Fibroblast of lung (primary cell): ENCODE measurements around the gene HMBS. TPM values are rescaled to one million over a fixed set of nuclear protein-coding genes. Genes with fewer than 3 reads are reported as not detected.

Experiments
- polyA plus RNA-seq, 2 donors: library from polyadenylated mRNA; depleted of rRNA in 1 of 2; stranded (reverse) in 1 of 2; unstranded in 1 of 2; fragments of >200 nt; gene quantifications; 2 replicates each; pipeline ENCODE4 v1.2.1, GENCODE V29; 2011 to 2012; ENCODE audit warnings: missing spikeins in 1 of 2
- total RNA-seq: library from RNA; depleted of rRNA; stranded (reverse); fragments of >200 nt; gene quantifications from 2 replicates; pipeline ENCODE4 v1.2.1, GENCODE V29; 2014

Gene HMBS
- total and polyA plus RNA-seq, 2 donors (not counting 1 experiment from before 2014, with no cell fraction given): 9.4 to 23.8 TPM

Other genes starting within 250 kb of the HMBS start
- not detected in 2 replicates for gene CXCR5, start 201.0 kb upstream of the HMBS start, total RNA-seq
- gene CXCR5, start 201.0 kb upstream of the HMBS start, polyA plus RNA-seq: not detected in 2 replicates
- gene BCL9L, start 159.0 kb upstream of the HMBS start, total RNA-seq: 11.0 and 23.1 TPM in 2 replicates
- 7.0 and 11.5 TPM in 2 replicates for gene BCL9L, start 159.0 kb upstream of the HMBS start, polyA plus RNA-seq
- not detected in 2 replicates for gene UPK2, start 128.6 kb upstream of the HMBS start, total RNA-seq
- not detected in 2 replicates for gene UPK2, start 128.6 kb upstream of the HMBS start, polyA plus RNA-seq
- not detected in 2 replicates for gene FOXR1, start 113.1 kb upstream of the HMBS start, total RNA-seq
- not detected in 2 replicates for gene FOXR1, start 113.1 kb upstream of the HMBS start, polyA plus RNA-seq
- 15.2 and 21.5 TPM in 2 replicates for gene CENATAC, start 86.7 kb upstream of the HMBS start, total RNA-seq
- gene CENATAC, start 86.7 kb upstream of the HMBS start, polyA plus RNA-seq: 10.1 and 11.0 TPM in 2 replicates
- gene RPS25, start 66.5 kb upstream of the HMBS start, total RNA-seq: 525 and 1,335 TPM in 2 replicates
- gene RPS25, start 66.5 kb upstream of the HMBS start, polyA plus RNA-seq: 2,775 and 2,854 TPM in 2 replicates
- 60.6 and 74.7 TPM in 2 replicates for gene TRAPPC4, start 66.1 kb upstream of the HMBS start, total RNA-seq
- gene TRAPPC4, start 66.1 kb upstream of the HMBS start, polyA plus RNA-seq: 109 and 207 TPM in 2 replicates
- 10.0 and 10.1 TPM in 2 replicates for gene SLC37A4, start 54.0 kb upstream of the HMBS start, total RNA-seq
- 12.6 and 14.4 TPM in 2 replicates for gene SLC37A4, start 54.0 kb upstream of the HMBS start, polyA plus RNA-seq
- 73.7 and 77.3 TPM in 2 replicates for gene HYOU1, start 27.7 kb upstream of the HMBS start, total RNA-seq
- 85.6 and 116 TPM in 2 replicates for gene HYOU1, start 27.7 kb upstream of the HMBS start, polyA plus RNA-seq
- gene VPS11, start 17.1 kb upstream of the HMBS start, total RNA-seq: 26.7 and 34.3 TPM in 2 replicates
- gene VPS11, start 17.1 kb upstream of the HMBS start, polyA plus RNA-seq: 9.1 and 13.7 TPM in 2 replicates
- gene DPAGT1, start 17.0 kb downstream of the HMBS start, total RNA-seq: 14.5 and 14.6 TPM in 2 replicates
- 44.9 and 53.0 TPM in 2 replicates for gene DPAGT1, start 17.0 kb downstream of the HMBS start, polyA plus RNA-seq
- 1.8 and 3.0 TPM in 2 replicates for gene C2CD2L, start 22.5 kb downstream of the HMBS start, total RNA-seq
- 3.0 and 4.2 TPM in 2 replicates for gene C2CD2L, start 22.5 kb downstream of the HMBS start, polyA plus RNA-seq
- gene HINFP, start 36.7 kb downstream of the HMBS start, total RNA-seq: 13.5 and 14.4 TPM in 2 replicates
- 12.4 and 13.1 TPM in 2 replicates for gene HINFP, start 36.7 kb downstream of the HMBS start, polyA plus RNA-seq
- under 0.01 and 0.17 TPM in 2 replicates for gene ABCG4, start 64.2 kb downstream of the HMBS start, total RNA-seq
- 0.05 and 0.12 TPM in 2 replicates for gene ABCG4, start 64.2 kb downstream of the HMBS start, polyA plus RNA-seq
- gene NLRX1, start 83.8 kb downstream of the HMBS start, total RNA-seq: 12.8 and 21.3 TPM in 2 replicates
- gene NLRX1, start 83.8 kb downstream of the HMBS start, polyA plus RNA-seq: 5.7 and 6.6 TPM in 2 replicates
- gene NHERF4, start 100.6 kb downstream of the HMBS start, total RNA-seq: not detected in 2 replicates
- not detected in 2 replicates for gene NHERF4, start 100.6 kb downstream of the HMBS start, polyA plus RNA-seq
- 6.4 and 12.4 TPM in 2 replicates for gene CBL, start 121.5 kb downstream of the HMBS start, total RNA-seq
- gene CBL, start 121.5 kb downstream of the HMBS start, polyA plus RNA-seq: 11.1 and 17.6 TPM in 2 replicates
- 3.9 and 4.8 TPM in 2 replicates for gene MCAM, start 232.2 kb downstream of the HMBS start, total RNA-seq
- 8.1 and 26.3 TPM in 2 replicates for gene MCAM, start 232.2 kb downstream of the HMBS start, polyA plus RNA-seq
- gene RNF26, start 249.6 kb downstream of the HMBS start, total RNA-seq: 4.1 and 7.1 TPM in 2 replicates
- gene RNF26, start 249.6 kb downstream of the HMBS start, polyA plus RNA-seq: 22.9 and 38.0 TPM in 2 replicates